ENCODE results near the gene PTRH2.
"Not testable (repeated sequence)": the region's sequence is repeated elsewhere in the genome, so short reads cannot be mapped to it uniquely, and the experiment has no call there.

PTRH2 gene

DNA sequence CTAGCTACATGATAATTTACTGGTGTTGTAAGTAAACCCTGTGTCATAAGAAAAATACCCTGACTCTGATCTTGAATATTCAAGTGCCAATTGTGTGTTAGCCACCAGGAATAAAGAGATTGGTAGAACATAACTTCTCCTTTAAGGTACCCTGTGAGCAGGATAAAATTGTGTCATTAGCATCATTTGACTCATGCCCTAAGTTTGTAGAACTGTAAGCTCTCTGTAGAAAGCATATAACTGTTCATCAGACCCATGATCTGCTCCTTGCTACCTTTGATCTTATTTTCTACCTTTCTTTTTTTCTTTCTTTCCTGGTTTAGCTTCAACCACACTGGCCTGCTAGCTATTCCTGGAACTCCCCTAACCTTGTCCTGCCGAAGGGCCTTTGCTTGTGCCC is 35.8 kb downstream of the PTRH2 start:
- no peak for DNase-seq (ENCODE audit: low read depth in 1 of 2, low spot score in 1 of 2)

DNA sequence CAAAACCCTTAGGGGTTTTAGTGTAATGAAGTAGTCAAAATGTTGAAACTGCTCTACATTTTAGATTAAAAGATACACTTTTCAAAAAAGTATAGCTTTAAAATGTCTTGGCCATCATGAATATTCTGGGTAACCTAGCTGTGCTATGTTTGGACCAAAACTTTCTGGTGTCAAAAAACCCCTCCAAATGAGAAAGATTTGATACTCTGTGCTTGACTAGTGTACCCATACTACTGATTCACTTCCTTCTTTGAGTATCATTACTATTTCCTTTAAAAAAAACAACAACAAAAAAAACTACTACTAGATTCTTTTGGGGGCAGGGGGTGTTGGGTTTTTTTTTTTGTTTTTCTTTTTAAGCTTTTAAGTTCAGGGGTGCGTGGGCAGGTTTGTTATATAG is 37.3 kb downstream of the PTRH2 start:
- DNase-seq (ENCODE audit: low read depth in 1 of 2, low spot score in 1 of 2) = no peak

DNA sequence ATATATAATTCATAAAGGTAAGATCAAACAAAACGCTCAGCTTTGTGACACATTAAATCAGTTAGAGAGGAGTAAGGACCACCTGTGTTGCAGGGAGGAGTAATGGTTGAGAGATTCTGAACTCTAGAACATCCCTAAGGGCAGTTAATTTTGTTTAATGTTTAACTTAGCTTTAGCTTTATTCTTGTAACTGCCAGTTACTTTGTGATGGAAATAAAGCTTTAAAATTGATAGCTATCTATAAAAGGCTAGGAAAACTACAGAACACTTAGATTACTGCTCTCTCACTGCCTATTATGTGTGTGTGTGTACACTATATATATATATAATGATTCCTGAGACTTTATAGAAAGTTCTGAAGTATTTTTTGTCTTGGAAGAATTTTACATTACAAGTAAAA is 37.8 kb downstream of the PTRH2 start:
- DNase-seq (ENCODE audit: low read depth in 1 of 2, low spot score in 1 of 2) = no peak

DNA sequence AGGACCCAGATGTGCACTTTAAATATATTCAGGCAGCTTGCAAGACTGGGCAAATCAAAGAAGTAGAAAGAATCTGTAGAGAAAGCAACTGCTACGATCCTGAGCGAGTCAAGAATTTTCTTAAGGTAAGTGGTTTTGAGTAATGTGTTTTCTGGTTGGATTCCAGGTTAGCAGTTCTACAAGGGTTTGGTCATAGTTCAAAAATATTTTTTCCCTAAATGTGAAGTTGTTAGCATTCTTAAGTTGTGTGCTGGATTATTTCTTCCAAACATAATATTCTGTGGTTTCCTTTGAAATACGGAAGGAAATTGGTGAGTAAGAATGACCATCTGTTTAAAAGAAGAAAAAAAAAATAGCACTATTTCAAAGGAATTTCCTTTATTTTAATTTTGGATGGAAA is 38.4 kb downstream of the PTRH2 start:
- DNase-seq (ENCODE audit: low read depth in 1 of 2, low spot score in 1 of 2) = no peak

DNA sequence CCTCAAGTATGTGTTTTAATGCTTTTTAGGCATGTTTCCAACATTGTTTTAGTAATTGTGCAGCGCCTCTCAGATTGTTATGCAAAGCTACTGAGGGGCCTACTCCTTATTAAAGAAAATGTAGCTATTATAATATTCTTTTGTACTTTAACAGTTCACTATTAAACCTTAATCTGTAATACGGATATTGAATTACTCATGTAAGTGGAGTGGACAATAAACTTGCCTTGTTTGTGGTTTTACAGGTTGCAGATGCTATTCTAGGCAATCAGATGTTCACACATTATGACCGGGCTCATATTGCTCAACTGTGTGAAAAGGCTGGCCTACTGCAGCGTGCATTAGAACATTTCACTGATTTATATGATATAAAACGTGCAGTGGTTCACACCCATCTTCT is 41.0 kb downstream of the PTRH2 start:
- no peak for DNase-seq (ENCODE audit: low read depth in 1 of 2, low spot score in 1 of 2)

DNA sequence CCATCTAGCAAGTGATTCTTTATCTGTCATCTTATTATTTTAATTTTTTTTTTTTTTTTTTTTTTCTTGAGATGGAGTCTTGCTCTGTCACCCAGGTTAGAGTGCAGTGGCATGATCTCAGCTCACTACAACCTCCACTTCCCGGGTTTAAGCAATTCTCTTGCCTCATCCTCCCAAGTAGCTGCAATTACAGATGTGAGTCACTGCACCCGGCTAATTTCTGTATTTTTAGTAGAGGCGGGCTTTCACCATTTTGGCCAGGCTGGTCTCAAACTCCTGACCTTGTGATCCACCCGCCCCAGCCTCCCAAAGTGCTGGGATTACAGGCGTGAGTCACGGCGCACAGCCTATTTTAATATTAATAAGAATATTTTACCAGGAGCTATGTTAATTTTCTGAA is 50.6 kb downstream of the PTRH2 start:
- not testable (repeated sequence) for DNase-seq (ENCODE audit: low read depth in 1 of 2, low spot score in 1 of 2)

DNA sequence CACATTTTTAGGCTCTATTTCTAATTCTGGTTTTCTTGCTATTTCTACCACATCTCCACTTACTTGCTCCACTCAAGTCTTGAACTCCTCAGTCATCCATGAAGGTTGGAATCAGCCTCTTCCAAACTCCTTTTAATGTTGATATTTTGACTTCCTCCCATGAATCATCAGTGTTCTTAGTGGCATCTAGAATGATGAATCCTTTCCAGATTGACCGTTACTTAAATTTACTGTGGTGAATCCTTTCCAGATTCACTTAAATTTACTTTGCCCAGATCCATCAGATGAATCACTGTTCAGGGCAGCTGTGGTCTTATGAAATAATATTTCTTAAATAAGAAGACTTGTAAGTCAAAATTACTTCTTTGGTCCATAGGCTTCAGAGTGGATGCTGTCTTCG is 55.1 kb downstream of the PTRH2 start:
- no peak for DNase-seq (ENCODE audit: low read depth in 1 of 2, low spot score in 1 of 2)

DNA sequence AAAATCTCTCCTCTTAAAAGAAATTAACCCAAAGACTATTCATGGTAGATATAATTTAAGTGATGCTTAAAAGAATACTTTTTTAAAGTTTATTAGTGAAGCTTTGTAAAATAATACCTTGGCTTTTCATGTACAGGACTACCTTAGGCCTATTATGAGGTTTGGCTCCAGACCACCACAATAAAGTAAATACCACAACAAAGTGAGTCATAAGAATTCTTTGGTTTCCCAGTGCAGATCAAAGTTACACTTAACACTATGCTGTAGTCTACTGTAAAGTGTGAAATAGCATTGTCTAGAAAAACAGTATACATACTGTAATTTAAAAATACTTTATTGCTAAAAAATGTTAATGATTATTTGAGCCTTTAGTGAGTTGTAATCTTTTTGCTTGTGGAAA is 55.9 kb downstream of the PTRH2 start:
- DNase-seq (ENCODE audit: low read depth in 1 of 2, low spot score in 1 of 2) = no peak

DNA sequence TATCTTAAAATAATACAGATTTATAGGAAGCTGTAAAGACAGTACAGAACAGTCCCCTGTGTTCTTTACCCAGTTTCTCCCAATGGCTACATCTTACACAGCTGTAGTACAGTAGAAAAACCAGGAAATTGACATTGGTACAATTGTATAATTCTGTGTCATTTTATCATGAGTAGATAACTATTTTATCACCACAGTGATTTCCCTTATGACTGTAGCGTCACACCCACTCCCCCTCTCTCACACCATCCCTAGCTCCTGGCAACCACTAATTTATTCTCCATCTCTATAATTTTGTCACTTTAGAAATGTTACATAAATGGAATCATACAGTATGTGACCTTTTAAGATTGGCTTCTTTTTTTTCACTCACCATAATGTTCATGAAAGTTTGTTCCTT is 56.6 kb downstream of the PTRH2 start:
- no peak for DNase-seq (ENCODE audit: low read depth in 1 of 2, low spot score in 1 of 2)

DNA sequence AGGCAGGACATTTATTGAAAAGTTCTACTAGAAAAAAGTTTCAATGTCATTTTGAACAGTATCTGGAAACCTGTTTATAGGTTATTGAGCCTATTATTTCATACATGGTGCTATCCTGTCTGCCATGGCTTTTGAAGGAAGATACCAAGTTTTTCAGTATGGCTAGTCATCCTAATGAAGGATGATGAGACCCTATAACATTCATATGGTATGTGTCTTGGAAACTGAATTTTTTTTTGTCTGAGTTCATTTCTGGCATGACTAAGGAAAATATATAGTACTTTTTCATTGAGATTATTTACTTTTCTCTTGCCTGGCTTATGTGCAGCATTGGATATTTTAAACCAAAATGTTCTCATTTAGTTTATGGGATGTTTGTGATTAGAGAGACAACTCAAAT is 57.3 kb downstream of the PTRH2 start:
- DNase-seq (ENCODE audit: low read depth in 1 of 2, low spot score in 1 of 2) = no peak
